Measurements from ENCODE around the gene UFC1. TPM values are rescaled to one million over a fixed set of nuclear protein-coding genes. Genes with fewer than 3 reads are reported as not detected.
A peak's percentile ranks its signal among the peaks of the same experiment; 100 is the strongest.

The UFC1 gene
- total RNA-seq, 4 donors from 2014 or later, result 42.0 to 100 (median 82.5) TPM

GRCh38 chr1:161139766-161140165, 14.0 kb upstream of the UFC1 start:
- no peak for DNase-seq (ENCODE audit: low spot score in 2 of 2)

GRCh38 chr1:161140755-161141400, 12.9 kb upstream of the UFC1 start:
- no peak overlapping the region for H3K4me3 ChIP-seq (ENCODE audit: low read depth, poor library complexity, severe bottlenecking)
- no peak for DNase-seq (ENCODE audit: low spot score in 2 of 2)
- TF ChIP-seq POLR2A (IDR thresholded peaks at IDR 0.05) (no peak), CTCF (IDR thresholded peaks at IDR 0.05) (no peak)
- intact Hi-C loops (cut with DNase I; ENCODE audit: low total_unique reads), result no loop called here
- 93 to 96% methylated on average over 29 of the region's 29 CpGs for WGBS, 2 donors

More at GRCh38 chr1:161139766-161140165, 14.0 kb upstream of the UFC1 start:
- 27 to 46% methylated on average over 1 of the region's 1 CpG for WGBS, 2 donors
- no peak overlapping the region for H3K4me3 ChIP-seq (ENCODE audit: low read depth, poor library complexity, severe bottlenecking)
- intact Hi-C loops (cut with DNase I; ENCODE audit: low total_unique reads), result no loop called here
- TF ChIP-seq CTCF (IDR thresholded peaks at IDR 0.05), result no peak
- TF ChIP-seq POLR2A (IDR thresholded peaks at IDR 0.05), result no peak

GRCh38 chr1:161145832-161146231, 7.9 kb upstream of the UFC1 start:
- intact Hi-C loops (cut with DNase I; ENCODE audit: low total_unique reads), result no loop called here
- TF ChIP-seq POLR2A (IDR thresholded peaks at IDR 0.05) (no peak), CTCF (IDR thresholded peaks at IDR 0.05) (no peak)
- WGBS, 2 donors, result 81 to 86% methylated on average over 3 of the region's 3 CpGs
- no peak overlapping the region for H3K4me3 ChIP-seq (ENCODE audit: low read depth, poor library complexity, severe bottlenecking)
- DNase-seq (ENCODE audit: low spot score in 2 of 2), result peak in 1 of 2 donors; percentile 31

- 21 to 24% methylated on average over 9 of the region's 9 CpGs for WGBS, 2 donors
- intact Hi-C loops (cut with DNase I; ENCODE audit: low total_unique reads), result no loop called here
- no peak overlapping the region for H3K4me3 ChIP-seq (ENCODE audit: low read depth, poor library complexity, severe bottlenecking)
- no peak for DNase-seq (ENCODE audit: low spot score in 2 of 2)
- TF ChIP-seq POLR2A (IDR thresholded peaks at IDR 0.05) (no peak), CTCF (IDR thresholded peaks at IDR 0.05) (no peak)
Observed at GRCh38 chr1:161153176-161153575, 602 bp upstream of the UFC1 start.

- intact Hi-C loops (cut with DNase I; ENCODE audit: low total_unique reads), result no loop called here
- DNase-seq (ENCODE audit: low spot score in 2 of 2), result no peak
- 95 to 100% methylated on average over 1 of the region's 1 CpG for WGBS, 2 donors
- TF ChIP-seq POLR2A (IDR thresholded peaks at IDR 0.05), result no peak
- TF ChIP-seq CTCF (IDR thresholded peaks at IDR 0.05), result no peak
- H3K4me3 ChIP-seq (ENCODE audit: low read depth, poor library complexity, severe bottlenecking), result no peak overlapping the region
Observed at GRCh38 chr1:161157867-161158266, 4.1 kb downstream of the UFC1 start.
